ENCODE results near the gene RIN3. TPM values are rescaled to one million over a fixed set of nuclear protein-coding genes. Genes with fewer than 3 reads are reported as not detected.

The RIN3 gene
- total RNA-seq, 1 experiment from 2014 or later = 10.9 TPM

DNA sequence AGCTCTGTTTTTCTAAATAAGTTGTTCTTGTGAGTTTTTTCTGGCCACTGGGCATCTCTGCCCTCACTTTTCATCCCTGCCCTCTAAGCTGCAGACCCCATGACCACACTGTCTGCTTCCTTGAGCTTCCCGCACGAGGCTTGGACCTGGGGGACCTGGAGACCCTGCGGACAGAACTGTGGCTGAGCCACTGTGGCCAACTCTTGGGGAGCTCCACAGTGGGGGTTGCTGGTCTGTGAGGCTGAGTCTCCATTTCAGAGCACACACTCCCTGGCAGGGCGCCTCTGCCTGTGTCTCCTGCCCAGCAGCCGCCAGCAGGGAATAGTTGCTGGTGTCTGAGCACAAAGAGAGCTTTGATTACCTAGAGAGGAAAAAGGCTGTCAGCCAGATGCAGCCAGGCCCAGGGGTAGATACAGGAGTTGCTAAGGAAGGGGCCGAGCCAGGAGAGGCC, 13.1 kb upstream of the RIN3 start:
- ChIA-PET CTCF (no interaction called here), POLR2A (no interaction called here)
- BruUV-seq (replicated peaks) = no TSS peak
- H3K27ac ChIP-seq (ENCODE audit: low read length) = no peak overlapping the region
- H3K4me3 ChIP-seq (ENCODE audit: low read depth in 2 of 2, low read length in 2 of 2) = no peak overlapping the region
- intact Hi-C loops (cut with micrococcal nuclease; ENCODE audit: unreplicated experiment) = no loop called here
- peaks cover 5% of the 10 kb centered on the region; the same call in 1 of the 2 replicates for H3K4me1 ChIP-seq (ENCODE audit: control insufficient read depth, insufficient read depth, low read length)
- in situ Hi-C loops (cut with HindIII; ENCODE audit: low pct_unique_long_range_greater_than_20kb, low sequenced_read_pairs) = no loop called here
- H3K27me3 ChIP-seq (ENCODE audit: control insufficient read depth, insufficient read depth, low read length) = no peaks in the 10 kb centered on the region
- DNase-seq (ENCODE audit: low read depth, low spot score) = no peak
- H3K9me3 ChIP-seq (ENCODE audit: control insufficient read depth, insufficient read depth, low read depth, low read length) = no peaks in the 10 kb centered on the region
- ATAC-seq = 0 out of 2 replicates have a peak, but pooled peaks have one; percentile 32
- no peaks in the 10 kb centered on the region for H3K36me3 ChIP-seq (ENCODE audit: control insufficient read depth, insufficient read depth, low read length)
- TF ChIP-seq, protein P1, sequence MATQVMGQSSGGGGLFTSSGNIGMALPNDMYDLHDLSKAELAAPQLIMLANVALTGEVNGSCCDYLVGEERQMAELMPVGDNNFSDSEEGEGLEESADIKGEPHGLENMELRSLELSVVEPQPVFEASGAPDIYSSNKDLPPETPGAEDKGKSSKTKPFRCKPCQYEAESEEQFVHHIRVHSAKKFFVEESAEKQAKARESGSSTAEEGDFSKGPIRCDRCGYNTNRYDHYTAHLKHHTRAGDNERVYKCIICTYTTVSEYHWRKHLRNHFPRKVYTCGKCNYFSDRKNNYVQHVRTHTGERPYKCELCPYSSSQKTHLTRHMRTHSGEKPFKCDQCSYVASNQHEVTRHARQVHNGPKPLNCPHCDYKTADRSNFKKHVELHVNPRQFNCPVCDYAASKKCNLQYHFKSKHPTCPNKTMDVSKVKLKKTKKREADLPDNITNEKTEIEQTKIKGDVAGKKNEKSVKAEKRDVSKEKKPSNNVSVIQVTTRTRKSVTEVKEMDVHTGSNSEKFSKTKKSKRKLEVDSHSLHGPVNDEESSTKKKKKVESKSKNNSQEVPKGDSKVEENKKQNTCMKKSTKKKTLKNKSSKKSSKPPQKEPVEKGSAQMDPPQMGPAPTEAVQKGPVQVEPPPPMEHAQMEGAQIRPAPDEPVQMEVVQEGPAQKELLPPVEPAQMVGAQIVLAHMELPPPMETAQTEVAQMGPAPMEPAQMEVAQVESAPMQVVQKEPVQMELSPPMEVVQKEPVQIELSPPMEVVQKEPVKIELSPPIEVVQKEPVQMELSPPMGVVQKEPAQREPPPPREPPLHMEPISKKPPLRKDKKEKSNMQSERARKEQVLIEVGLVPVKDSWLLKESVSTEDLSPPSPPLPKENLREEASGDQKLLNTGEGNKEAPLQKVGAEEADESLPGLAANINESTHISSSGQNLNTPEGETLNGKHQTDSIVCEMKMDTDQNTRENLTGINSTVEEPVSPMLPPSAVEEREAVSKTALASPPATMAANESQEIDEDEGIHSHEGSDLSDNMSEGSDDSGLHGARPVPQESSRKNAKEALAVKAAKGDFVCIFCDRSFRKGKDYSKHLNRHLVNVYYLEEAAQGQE (IDR thresholded peaks at IDR 0.05; ENCODE audit: insufficient read depth in 1 of 2, low read depth in 2 of 2, low read length in 1 of 2) = no peak
- TF ChIP-seq TCF7L2 (IDR thresholded peaks at IDR 0.05; ENCODE audit: low read depth, low read length) (no peak), SIN3A (IDR thresholded peaks at IDR 0.05; ENCODE audit: borderline replicate concordance, insufficient read depth, low read depth, low read length) (no peak), POLR2AphosphoS5 (IDR thresholded peaks at IDR 0.05; ENCODE audit: low read depth, low read length) (no peak)
- TF ChIP-seq, protein P2, sequence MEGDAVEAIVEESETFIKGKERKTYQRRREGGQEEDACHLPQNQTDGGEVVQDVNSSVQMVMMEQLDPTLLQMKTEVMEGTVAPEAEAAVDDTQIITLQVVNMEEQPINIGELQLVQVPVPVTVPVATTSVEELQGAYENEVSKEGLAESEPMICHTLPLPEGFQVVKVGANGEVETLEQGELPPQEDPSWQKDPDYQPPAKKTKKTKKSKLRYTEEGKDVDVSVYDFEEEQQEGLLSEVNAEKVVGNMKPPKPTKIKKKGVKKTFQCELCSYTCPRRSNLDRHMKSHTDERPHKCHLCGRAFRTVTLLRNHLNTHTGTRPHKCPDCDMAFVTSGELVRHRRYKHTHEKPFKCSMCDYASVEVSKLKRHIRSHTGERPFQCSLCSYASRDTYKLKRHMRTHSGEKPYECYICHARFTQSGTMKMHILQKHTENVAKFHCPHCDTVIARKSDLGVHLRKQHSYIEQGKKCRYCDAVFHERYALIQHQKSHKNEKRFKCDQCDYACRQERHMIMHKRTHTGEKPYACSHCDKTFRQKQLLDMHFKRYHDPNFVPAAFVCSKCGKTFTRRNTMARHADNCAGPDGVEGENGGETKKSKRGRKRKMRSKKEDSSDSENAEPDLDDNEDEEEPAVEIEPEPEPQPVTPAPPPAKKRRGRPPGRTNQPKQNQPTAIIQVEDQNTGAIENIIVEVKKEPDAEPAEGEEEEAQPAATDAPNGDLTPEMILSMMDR (IDR thresholded peaks at IDR 0.05) = no peak

DNA sequence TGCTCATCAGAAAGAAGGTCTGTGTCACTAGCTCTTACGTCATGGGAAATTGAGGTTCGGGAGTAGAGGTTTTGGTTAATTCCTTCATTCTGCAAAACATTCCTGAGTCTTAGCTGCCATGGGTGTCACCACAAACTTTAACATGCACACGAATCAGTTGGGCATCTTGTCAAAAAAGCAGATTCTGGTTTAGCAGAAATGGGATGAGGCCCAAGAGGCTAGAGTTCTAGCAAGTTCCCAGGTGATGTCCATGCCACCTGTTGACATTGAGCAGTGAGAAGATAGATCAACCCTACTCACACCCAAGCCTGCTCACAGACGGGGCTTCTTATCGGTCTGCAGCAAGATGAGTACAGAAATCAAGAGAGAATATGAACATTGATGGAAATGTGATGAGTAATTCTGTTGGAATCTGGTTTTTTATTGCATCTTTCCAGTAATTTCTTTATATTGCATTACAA, 11.7 kb upstream of the RIN3 start:
- Histone ChIP-seq H3K36me3 (ENCODE audit: control insufficient read depth, insufficient read depth, low read length) (no peaks in the 10 kb centered on the region), H3K27me3 (ENCODE audit: control insufficient read depth, insufficient read depth, low read length) (no peaks in the 10 kb centered on the region), H3K4me3 (ENCODE audit: low read depth in 2 of 2, low read length in 2 of 2) (no peak overlapping the region), H3K27ac (ENCODE audit: low read length) (no peak overlapping the region), H3K4me1 (ENCODE audit: control insufficient read depth, insufficient read depth, low read length) (peaks cover 5% of the 10 kb centered on the region; the same call in 1 of the 2 replicates), H3K9me3 (ENCODE audit: control insufficient read depth, insufficient read depth, low read depth, low read length) (no peaks in the 10 kb centered on the region)
- in situ Hi-C loops (cut with HindIII; ENCODE audit: low pct_unique_long_range_greater_than_20kb, low sequenced_read_pairs) = no loop called here
- no TSS peak for BruUV-seq (replicated peaks)
- TF ChIP-seq TCF7L2 (IDR thresholded peaks at IDR 0.05; ENCODE audit: low read depth, low read length) = no peak
- TF ChIP-seq, protein P2 (IDR thresholded peaks at IDR 0.05) = no peak
- TF ChIP-seq, protein P1 (IDR thresholded peaks at IDR 0.05; ENCODE audit: insufficient read depth in 1 of 2, low read depth in 2 of 2, low read length in 1 of 2) = no peak
- no peak for TF ChIP-seq POLR2AphosphoS5 (IDR thresholded peaks at IDR 0.05; ENCODE audit: low read depth, low read length)
- no peak for TF ChIP-seq SIN3A (IDR thresholded peaks at IDR 0.05; ENCODE audit: borderline replicate concordance, insufficient read depth, low read depth, low read length)
- no peak for DNase-seq (ENCODE audit: low read depth, low spot score)
- ChIA-PET CTCF (no interaction called here), POLR2A (no interaction called here)
- ATAC-seq = no peak
- intact Hi-C loops (cut with micrococcal nuclease; ENCODE audit: unreplicated experiment) = no loop called here

Data from Panc1 (cell line).